Measurements from ENCODE around the gene STARD3.
A peak's percentile ranks its signal among the peaks of the same experiment; 100 is the strongest.

The STARD3 gene

DNA sequence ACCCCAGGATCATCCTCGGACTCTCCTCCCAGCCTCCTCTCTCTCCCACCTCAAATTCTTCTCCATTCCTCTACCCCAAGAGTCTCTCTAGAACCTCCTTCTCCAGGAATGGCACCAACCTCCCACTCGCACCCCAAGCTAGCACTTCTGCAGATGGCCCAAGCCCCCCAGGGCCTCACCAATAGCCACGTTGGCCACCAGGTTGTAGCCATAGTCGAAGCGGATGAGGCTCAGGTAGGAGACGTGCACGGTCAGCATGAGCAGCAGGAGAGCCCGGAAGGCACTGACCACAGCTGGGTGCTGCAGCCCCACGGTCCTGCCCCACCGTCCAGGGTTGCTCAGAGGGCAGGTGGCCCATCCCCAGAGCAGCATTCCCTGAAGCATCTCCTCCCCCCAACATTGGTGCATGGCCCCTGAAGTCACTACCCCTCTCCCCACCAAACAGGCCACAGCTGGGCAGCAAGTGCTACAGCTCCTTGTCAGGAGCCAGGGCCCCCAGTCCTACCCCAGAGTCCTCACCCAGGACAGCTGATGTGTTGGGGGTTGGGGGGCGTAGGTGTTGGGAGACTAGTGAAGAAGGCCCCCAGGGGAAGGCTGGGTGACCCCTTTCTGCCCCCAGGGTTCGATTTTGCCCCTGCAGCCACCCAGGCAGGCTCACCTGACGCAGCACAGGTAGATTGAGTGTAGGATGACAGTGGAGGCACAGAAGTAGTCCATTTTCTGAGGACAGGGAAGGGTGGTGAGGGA lies 36.6 kb downstream of the STARD3 start:
- DNase-seq: no peak

GRCh38 chr17:39674179-39674578 lies 37.2 kb downstream of the STARD3 start:
- no peak for DNase-seq

DNA sequence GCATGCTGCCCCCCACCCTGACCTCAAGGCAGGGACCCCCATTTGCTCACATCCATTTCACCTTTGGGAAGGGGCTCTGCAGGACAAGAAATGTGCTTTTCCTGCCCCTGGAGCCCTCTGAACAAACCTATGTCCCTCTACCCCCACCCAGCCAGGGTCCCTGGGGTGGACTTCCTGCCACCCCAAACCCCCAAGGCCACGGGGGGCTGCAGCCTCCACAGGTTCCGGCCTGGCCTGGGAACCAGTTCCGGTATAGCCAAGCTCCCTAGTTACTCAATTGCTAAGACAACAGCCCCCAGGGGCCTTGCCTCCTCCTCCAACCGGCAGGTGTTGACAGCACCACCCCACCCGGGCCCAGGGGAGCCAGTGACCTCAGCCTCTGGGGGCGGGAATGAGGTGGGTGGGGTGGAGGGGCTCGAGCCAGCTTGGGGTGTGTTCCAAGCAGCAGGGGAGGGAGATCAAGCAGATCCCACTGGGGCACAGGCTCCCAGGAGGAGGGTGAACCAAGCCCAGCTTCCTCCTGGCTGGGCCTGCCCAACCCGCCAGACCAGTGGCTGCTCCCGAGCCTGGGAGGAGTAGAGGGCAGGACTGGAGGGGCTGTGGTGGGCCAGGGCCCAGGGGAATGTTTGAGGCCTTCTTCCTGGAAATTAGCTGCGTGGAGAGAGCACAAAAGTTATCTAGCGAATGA lies 37.9 kb downstream of the STARD3 start:
- DNase-seq: no peak

- no peak for DNase-seq
These were observed 38.6 kb downstream of the STARD3 start for GRCh38 chr17:39675390-39676082.

DNA sequence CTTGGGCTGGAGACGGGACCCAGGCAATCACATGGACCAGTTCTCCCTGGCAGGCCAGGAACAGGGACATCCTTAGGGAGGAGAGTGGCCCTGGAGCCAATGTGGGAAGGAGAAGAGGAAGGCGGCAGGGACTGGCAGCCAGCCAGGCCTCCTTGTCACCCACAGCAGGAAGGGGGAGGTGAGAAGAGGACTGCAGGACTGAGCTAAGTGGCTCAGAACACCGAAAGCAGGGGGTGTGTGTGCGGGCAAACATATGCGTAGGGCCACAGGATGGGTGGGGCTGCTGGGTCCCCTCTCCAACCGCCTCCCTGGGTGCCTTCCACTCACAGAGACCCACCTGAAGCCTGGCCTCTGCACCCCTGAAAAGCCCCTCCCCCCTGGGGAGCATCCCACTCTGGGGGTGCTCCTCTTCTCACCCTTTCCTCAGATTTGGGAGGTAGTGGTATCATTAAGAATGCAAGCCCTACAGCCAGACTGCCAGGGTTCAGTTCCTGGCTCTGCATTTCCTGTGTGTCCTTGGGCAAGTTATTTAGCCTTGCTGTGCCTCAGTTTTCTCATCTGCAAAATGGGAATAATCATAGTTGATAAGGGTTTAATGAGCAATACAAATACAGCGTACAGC lies 39.4 kb downstream of the STARD3 start:
- peak; percentile 42 for DNase-seq

DNA sequence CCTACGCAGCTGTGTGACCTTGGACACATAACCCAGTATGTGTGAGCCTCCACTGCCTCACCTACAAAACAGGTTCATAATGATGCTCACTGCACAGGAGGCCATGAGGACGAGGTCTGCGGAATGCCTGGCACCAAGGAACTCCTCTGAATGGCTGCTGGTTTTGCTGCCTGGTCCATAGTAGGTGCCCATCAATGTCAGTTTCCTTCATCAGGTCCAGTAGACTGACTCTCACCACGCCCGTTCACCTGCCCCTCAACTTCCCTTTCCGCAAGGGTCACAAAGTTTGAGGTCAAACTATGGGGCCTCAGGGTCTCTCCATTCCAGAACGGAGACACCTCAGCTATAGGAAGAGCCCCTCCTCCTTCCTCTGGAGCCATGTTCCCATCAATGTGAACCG lies 40.1 kb downstream of the STARD3 start:
- no peak for DNase-seq

DNA sequence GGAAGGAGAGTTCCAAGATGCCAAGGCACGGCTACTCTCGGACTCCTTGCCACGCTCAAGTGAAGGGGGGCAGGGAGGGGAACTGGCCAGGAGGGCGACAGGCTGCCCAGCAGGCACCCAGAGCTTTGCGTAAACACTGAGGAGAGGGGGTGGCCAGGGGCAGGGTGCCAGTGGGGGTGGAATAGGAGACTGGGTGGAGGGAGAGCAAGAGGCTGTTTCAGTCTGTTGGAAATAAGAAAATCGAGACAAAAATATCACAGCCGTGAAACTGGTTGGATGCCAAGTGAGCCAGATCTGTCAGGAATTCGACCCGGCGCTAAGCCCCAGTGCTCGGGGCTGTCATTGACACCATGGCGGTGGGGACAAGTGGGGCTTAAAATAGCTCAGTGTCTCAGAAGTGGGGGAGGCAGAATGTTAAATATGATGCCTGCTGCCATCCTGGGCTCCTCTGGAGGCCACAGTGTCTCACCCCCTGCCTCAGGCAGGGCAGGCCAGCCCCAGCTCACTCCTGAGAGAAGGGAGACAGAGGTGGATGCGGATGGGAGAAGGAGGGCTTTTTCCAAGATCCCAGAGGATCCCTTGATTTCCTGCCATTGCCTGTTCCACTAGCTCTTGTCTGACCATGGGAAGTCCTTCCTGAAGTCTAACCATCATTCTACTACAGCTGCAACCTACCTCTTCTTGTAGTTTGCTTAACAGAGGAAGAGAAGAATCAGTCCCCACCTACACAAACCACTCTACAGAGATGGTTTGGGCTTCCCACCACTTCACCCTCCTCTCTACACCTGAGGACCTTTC lies 40.8 kb downstream of the STARD3 start:
- no peak for DNase-seq

DNA sequence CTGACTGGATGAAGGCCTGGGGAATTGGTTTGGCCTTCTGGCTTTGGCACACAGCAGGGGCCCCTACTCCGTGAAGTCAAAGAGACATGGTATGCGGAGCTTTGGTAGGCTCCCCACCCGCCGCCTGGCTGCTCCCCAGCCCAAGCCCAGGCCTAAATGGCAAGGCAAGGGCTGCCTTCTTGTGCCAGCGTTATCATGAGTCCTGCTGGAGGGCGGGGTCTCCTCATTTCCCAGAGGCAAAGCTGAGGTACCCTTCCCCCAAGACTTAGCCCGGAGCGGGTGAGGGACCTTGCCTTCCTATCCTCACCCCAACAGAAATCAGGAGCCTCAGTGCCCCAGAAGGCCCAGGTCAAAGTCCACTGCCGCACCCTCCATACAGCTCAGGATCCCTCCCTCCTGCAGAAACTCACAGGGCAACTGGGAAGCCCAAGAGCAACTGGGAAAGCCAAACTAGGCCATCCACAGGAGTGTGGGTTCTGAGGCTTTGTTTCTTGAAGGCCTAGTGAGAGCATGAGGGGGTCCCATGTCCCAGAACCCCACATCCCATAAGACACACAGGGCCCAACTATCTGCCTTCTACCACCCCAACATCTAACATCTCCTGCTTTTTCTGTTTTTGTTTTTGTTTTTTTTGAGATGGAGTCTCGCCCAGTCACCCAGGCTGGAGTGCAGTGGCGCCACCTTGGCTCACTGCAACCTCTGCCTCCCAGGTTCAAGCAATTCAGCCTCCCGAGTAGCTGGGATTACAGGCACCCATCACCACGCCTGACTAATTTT lies 41.6 kb downstream of the STARD3 start:
- DNase-seq: no peak

- DNase-seq: peak; percentile 43
These were observed 42.7 kb downstream of the STARD3 start for GRCh38 chr17:39679521-39680192.

DNA sequence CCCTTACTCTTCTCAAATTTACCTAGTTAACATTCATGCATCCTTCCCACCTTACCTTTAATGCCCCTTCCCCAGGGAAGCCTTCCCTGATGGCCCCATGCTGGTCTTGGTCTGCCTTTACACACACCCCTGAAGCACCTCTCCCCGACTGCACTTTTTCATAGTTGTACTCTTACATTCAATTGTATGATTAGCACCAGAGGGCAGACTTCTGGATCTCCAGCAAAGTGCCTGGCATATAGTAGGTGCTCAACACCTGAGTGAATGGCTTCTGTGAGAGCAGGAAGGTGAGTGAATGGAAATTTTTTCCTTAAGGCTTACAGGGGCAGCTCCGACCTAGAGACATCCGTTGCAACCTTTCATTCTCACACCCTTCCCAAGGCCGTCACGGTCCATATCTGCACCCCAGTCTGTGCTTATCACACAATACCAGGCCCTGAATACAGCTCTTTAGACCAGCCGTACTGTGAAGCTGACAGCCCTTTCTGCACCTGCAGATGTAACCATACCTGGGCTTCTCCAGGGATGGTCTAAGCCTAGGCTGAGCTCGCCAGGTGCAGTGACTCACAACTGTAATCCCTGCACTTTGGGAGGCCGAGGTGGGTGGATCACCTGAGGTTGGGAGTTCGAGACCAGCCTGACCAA lies 46.5 kb downstream of the STARD3 start:
- no peak for DNase-seq

GRCh38 chr17:39684369-39685192 lies 47.6 kb downstream of the STARD3 start:
- DNase-seq: no peak

- no peak for DNase-seq
These were observed 50.2 kb downstream of the STARD3 start for GRCh38 chr17:39687101-39687545.

GRCh38 chr17:39687546-39688474 lies 50.9 kb downstream of the STARD3 start, which contains the start of gene PGAP3:
TSS of gene PGAP3 (minus strand) at chr17:39688057. CDS start at chr17:39688014, 43 bp downstream.
- peak; percentile 89 for DNase-seq

DNA sequence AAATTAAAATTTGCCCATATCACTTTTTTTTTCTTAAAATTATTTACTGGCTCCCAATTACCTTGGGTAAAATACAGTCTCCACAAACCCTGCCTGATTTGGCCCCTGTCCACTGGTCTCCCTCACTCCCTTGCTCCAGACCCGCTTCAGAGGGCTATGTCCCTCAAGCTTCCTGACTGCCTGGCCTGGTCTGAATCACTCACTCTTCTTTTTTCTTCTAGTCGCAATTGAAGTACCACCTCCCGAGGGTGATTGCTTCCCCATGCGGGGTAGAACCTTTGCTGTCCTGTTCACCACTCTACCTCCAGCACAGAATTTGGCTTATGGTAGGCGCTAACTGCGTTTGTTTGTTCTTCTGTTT lies 51.5 kb downstream of the STARD3 start:
- no peak for DNase-seq

GRCh38 chr17:39688945-39689344 lies 52.0 kb downstream of the STARD3 start:
- no peak for DNase-seq

GRCh38 chr17:39694593-39694992 lies 57.6 kb downstream of the STARD3 start:
- no peak for DNase-seq

- DNase-seq: no peak
These were observed 58.1 kb downstream of the STARD3 start for GRCh38 chr17:39695089-39695474.

DNA sequence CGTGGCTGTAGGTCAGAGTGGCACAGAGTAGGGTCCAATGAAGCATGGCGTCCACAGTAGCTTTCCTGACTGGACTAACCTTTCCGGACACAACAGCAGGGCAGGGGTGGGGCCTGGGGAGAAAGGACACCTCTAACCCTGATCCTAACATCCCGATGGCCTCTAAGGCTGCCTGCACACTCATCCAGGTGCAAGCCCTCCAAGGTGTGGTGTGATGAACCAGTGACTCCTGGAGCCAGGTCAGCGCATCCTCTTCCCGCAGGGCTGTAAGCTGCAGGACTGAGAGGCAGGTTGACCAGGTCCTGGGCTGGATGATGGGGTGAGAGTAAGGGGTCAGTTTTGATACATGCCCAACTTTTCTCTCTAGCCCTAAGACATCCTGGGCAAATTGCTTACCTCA lies 59.8 kb downstream of the STARD3 start:
- DNase-seq: no peak

GRCh38 chr17:39697961-39698360 lies 61.0 kb downstream of the STARD3 start:
- no peak for DNase-seq

Measured in activated CD4-positive, alpha-beta T cell treated with anti-CD3 and anti-CD28 coated beads for 48 hours (primary cell).